ENCODE data around the gene WNK2. TPM values are rescaled to one million over a fixed set of nuclear protein-coding genes. Genes with fewer than 3 reads are reported as not detected.

The WNK2 gene
- total RNA-seq, 1 donor from 2014 or later: 218 TPM

DNA sequence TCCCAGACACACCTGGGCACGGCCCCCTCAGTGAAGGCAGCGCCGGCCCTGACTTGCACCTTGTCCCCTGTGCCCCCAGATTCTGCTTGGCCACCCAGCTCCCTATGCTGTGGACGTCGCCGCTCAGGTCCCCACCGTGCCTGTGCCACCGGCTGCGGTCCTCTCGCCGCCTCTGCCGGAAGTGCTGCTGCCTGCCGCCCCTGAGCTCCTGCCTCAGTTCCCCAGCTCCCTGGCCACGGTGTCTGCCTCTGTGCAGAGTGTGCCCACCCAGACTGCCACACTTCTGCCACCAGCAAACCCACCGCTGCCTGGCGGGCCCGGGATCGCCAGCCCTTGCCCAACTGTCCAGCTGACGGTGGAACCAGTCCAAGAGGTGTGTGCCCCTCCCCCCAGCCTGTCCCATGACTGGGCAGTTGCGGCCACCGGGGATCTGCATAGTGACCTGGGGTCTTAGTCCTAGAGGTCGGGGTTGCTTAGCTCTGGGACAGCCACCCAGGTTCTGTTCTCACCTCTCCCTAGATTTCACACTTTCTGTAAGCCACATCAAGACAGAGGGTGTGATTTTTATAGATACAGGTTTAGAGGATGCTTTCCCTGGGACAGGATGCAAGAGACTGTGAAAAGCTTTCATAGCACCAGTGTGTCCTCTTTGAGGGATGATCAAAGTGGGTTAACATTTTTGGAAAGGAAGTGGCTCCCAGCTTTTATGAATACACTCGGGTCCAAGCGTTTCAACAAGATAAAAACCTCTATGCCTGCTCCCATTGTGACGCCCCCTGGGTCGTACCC, 78.0 kb downstream of the WNK2 start:
- DNase-seq: no peak

DNA sequence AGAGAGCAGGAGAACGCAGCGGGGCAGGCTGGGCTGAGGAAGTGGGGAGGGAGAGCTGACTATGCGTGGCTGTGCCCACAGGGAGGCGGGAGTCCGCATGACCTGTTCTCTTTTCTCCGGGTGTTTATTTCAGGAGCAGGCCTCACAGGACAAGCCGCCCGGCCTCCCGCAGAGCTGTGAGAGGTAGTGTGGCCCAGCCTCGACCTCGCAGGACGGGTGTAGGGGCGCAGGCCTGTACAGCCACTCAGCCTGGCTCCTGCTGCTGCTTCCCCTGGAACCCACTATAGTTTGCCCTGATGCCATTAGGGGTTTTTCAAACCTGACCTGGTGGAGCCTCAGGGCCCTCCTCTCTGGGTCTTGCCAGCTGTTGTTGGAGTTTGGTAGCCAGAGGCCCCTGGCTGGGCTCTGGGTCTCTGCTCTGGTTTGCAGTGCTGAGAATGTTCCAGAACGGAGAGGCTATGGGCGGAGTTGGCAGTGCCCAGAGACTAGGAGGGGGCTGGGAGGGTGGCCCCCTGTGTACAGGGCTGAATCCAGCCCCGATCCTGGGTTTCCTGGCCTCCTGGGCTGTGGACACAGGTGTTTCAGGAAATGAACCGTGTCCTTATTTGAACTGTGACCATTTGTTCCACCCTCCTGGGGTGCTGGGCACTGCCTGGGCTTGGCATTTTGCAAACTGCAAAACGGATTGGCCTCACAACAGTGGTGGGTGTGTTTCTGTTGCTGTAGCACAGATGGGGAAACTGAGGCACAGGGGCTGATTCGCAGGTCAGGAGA, 78.8 kb downstream of the WNK2 start:
- H3K4me3 ChIP-seq: no peak overlapping the region
- TF ChIP-seq, protein P1, sequence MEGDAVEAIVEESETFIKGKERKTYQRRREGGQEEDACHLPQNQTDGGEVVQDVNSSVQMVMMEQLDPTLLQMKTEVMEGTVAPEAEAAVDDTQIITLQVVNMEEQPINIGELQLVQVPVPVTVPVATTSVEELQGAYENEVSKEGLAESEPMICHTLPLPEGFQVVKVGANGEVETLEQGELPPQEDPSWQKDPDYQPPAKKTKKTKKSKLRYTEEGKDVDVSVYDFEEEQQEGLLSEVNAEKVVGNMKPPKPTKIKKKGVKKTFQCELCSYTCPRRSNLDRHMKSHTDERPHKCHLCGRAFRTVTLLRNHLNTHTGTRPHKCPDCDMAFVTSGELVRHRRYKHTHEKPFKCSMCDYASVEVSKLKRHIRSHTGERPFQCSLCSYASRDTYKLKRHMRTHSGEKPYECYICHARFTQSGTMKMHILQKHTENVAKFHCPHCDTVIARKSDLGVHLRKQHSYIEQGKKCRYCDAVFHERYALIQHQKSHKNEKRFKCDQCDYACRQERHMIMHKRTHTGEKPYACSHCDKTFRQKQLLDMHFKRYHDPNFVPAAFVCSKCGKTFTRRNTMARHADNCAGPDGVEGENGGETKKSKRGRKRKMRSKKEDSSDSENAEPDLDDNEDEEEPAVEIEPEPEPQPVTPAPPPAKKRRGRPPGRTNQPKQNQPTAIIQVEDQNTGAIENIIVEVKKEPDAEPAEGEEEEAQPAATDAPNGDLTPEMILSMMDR (IDR thresholded peaks at IDR 0.05; ENCODE audit: borderline replicate concordance): peak; percentile 28
- no peaks in the 10 kb centered on the region for H3K9me3 ChIP-seq (replicated peaks)
- H3K36me3 ChIP-seq: peaks cover 15% of the 10 kb centered on the region
- H3K27ac ChIP-seq (replicated peaks): peak overlapping the region; percentile 45
- peaks cover 17% of the 10 kb centered on the region for H3K27me3 ChIP-seq (ENCODE audit: low read depth)
- intact Hi-C loops (cut with micrococcal nuclease): no loop called here
- DNase-seq: no peak
- H3K4me1 ChIP-seq: peaks cover 47% of the 10 kb centered on the region

More for the DNA sequence above, 78.0 kb downstream of the WNK2 start:
- Histone ChIP-seq H3K27ac (replicated peaks) (peak overlapping the region; percentile 45), H3K36me3 (peaks cover 12% of the 10 kb centered on the region), H3K9me3 (replicated peaks) (no peaks in the 10 kb centered on the region), H3K27me3 (ENCODE audit: low read depth) (peaks cover 12% of the 10 kb centered on the region), H3K4me3 (no peak overlapping the region), H3K4me1 (peaks cover 47% of the 10 kb centered on the region)
- intact Hi-C loops (cut with micrococcal nuclease): no loop called here
- TF ChIP-seq, protein P1 (IDR thresholded peaks at IDR 0.05; ENCODE audit: borderline replicate concordance): no peak

GRCh38 chr9:93263334-93264229, 79.6 kb downstream of the WNK2 start:
- H3K27ac ChIP-seq (replicated peaks): peak overlapping the region; percentile 45
- H3K36me3 ChIP-seq: peaks cover 20% of the 10 kb centered on the region
- intact Hi-C loops (cut with micrococcal nuclease): no loop called here
- no peaks in the 10 kb centered on the region for H3K9me3 ChIP-seq (replicated peaks)
- TF ChIP-seq, protein P1 (IDR thresholded peaks at IDR 0.05; ENCODE audit: borderline replicate concordance): no peak
- DNase-seq: no peak
- peaks cover 47% of the 10 kb centered on the region for H3K4me1 ChIP-seq
- peaks cover 23% of the 10 kb centered on the region for H3K27me3 ChIP-seq (ENCODE audit: low read depth)
- H3K4me3 ChIP-seq: no peak overlapping the region

DNA sequence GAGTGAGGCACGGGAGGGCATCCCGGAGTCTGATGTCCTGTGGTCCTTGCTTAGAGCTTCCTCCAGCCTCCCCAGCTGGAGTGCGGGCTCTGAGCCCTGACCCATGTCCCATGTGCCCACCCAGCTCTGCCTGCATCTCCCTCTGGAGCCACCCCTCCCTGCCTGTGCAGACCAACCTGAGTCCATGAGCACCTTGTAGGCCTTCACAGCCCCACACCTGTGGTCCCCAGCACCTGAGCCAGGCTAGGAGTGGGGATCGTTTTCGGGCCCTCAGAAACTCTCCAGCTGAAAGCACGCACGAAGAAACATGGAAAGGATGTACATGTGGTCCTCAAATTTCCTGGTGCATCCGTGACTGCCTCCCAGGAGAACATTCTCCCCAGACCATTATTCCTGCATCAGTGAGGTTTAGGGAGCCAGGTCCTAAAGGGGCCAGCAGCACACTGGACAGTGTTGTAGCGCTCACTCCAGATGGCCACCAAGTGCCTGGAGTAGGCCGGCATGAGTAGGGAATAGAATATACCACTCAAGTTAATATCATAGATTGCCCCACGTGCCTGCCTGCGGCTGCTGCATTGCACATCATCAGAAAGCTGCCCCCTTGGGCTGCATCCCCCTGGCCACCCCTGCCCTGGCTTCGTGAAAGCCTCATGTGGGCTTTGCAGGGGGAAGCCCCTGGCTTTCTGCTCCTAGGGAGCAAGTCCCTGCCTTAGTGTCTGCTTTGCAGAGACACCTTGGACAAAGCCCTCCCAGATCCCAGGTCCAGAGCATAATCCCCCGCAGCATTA, 80.6 kb downstream of the WNK2 start:
- peaks cover 23% of the 10 kb centered on the region for H3K27me3 ChIP-seq (ENCODE audit: low read depth)
- H3K4me1 ChIP-seq: peaks cover 47% of the 10 kb centered on the region
- no peaks in the 10 kb centered on the region for H3K9me3 ChIP-seq (replicated peaks)
- no peak overlapping the region for H3K4me3 ChIP-seq
- no peak overlapping the region for H3K27ac ChIP-seq (replicated peaks)
- H3K36me3 ChIP-seq: peaks cover 22% of the 10 kb centered on the region
- DNase-seq: no peak
- intact Hi-C loops (cut with micrococcal nuclease): no loop called here
- TF ChIP-seq, protein P1 (IDR thresholded peaks at IDR 0.05; ENCODE audit: borderline replicate concordance): no peak

Data from left ventricle myocardium inferior (tissue), 1 donor.